ENCODE measurements around the gene PDZRN3.

PDZRN3 gene

GRCh38 chr3:73580343-73580742, 44.4 kb downstream of the PDZRN3 start:
- no peak for DNase-seq (ENCODE audit: low spot score)
- in situ Hi-C loops (cut with MboI; ENCODE audit: low pct_unique_long_range_greater_than_20kb, low sequenced_read_pairs, unreplicated experiment): no loop called here
- TF ChIP-seq CTCF (IDR thresholded peaks at IDR 0.05; ENCODE audit: extremely low read depth, insufficient read depth, missing control alignments): no peak

GRCh38 chr3:73577704-73578103, 47.0 kb downstream of the PDZRN3 start:
- in situ Hi-C loops (cut with MboI; ENCODE audit: low pct_unique_long_range_greater_than_20kb, low sequenced_read_pairs, unreplicated experiment): no loop called here
- TF ChIP-seq CTCF (IDR thresholded peaks at IDR 0.05; ENCODE audit: extremely low read depth, insufficient read depth, missing control alignments): no peak
- no peak for DNase-seq (ENCODE audit: low spot score)

- in situ Hi-C loops (cut with MboI; ENCODE audit: low pct_unique_long_range_greater_than_20kb, low sequenced_read_pairs, unreplicated experiment): no loop called here
- no peak for DNase-seq (ENCODE audit: low spot score)
- no peak for TF ChIP-seq CTCF (IDR thresholded peaks at IDR 0.05; ENCODE audit: extremely low read depth, insufficient read depth, missing control alignments)
Observed at GRCh38 chr3:73576999-73577461, 47.7 kb downstream of the PDZRN3 start.

- TF ChIP-seq CTCF (IDR thresholded peaks at IDR 0.05; ENCODE audit: extremely low read depth, insufficient read depth, missing control alignments): no peak
- DNase-seq (ENCODE audit: low spot score): no peak
- in situ Hi-C loops (cut with MboI; ENCODE audit: low pct_unique_long_range_greater_than_20kb, low sequenced_read_pairs, unreplicated experiment): no loop called here
Observed at GRCh38 chr3:73575953-73576352, 48.8 kb downstream of the PDZRN3 start.

- TF ChIP-seq CTCF (IDR thresholded peaks at IDR 0.05; ENCODE audit: extremely low read depth, insufficient read depth, missing control alignments): no peak
- DNase-seq (ENCODE audit: low spot score): no peak
- in situ Hi-C loops (cut with MboI; ENCODE audit: low pct_unique_long_range_greater_than_20kb, low sequenced_read_pairs, unreplicated experiment): no loop called here
Observed at GRCh38 chr3:73575519-73575918, 49.2 kb downstream of the PDZRN3 start.

GRCh38 chr3:73573204-73573603, 51.5 kb downstream of the PDZRN3 start:
- no peak for DNase-seq (ENCODE audit: low spot score)
- in situ Hi-C loops (cut with MboI; ENCODE audit: low pct_unique_long_range_greater_than_20kb, low sequenced_read_pairs, unreplicated experiment): no loop called here
- no peak for TF ChIP-seq CTCF (IDR thresholded peaks at IDR 0.05; ENCODE audit: extremely low read depth, insufficient read depth, missing control alignments)

GRCh38 chr3:73572368-73572767, 52.4 kb downstream of the PDZRN3 start:
- DNase-seq (ENCODE audit: low spot score): no peak

More at GRCh38 chr3:73572368-73572767, 52.4 kb downstream of the PDZRN3 start:
- in situ Hi-C loops (cut with MboI; ENCODE audit: low pct_unique_long_range_greater_than_20kb, low sequenced_read_pairs, unreplicated experiment): no loop called here
- no peak for TF ChIP-seq CTCF (IDR thresholded peaks at IDR 0.05; ENCODE audit: extremely low read depth, insufficient read depth, missing control alignments)
